AG08396 (cell line): ENCODE measurements around the gene SHISAL1.
"Not testable (repeated sequence)": the region's sequence is repeated elsewhere in the genome, so short reads cannot be mapped to it uniquely, and the experiment has no call there.

ENCODE experiments used
- DNase-seq: peaks from one replicate; pipeline ENCODE4 v3.0.0; 2012; ENCODE audit warnings: low spot score, mixed read lengths

The SHISAL1 gene

DNA sequence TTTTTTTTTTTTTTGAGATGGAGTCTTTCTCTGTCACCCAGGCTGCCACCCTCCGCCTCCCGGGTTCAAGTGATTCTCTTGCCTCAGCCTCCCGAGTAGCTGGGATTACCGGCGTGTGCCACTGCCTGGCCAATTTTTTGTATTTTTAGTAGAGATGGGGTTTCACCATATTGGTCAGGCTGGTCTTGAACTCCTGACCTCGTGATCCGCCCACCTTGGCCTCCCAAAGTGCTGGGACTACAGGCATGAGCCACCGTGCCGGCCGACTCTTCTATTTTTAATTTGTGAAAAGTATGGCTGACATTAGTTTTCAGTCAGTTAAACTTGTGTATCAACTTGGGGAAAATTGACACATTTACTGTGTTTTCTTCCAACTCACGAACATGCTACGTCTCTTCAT, 78.4 kb downstream of the SHISAL1 start:
- DNase-seq = not testable (repeated sequence)

GRCh38 chr22:44231233-44231632, 81.5 kb downstream of the SHISAL1 start:
- no peak for DNase-seq

GRCh38 chr22:44229809-44230208, 82.9 kb downstream of the SHISAL1 start:
- DNase-seq = no peak

- no peak for DNase-seq
These were observed 83.4 kb downstream of the SHISAL1 start for GRCh38 chr22:44229331-44229730.

GRCh38 chr22:44225812-44226211, 86.9 kb downstream of the SHISAL1 start:
- no peak for DNase-seq

DNA sequence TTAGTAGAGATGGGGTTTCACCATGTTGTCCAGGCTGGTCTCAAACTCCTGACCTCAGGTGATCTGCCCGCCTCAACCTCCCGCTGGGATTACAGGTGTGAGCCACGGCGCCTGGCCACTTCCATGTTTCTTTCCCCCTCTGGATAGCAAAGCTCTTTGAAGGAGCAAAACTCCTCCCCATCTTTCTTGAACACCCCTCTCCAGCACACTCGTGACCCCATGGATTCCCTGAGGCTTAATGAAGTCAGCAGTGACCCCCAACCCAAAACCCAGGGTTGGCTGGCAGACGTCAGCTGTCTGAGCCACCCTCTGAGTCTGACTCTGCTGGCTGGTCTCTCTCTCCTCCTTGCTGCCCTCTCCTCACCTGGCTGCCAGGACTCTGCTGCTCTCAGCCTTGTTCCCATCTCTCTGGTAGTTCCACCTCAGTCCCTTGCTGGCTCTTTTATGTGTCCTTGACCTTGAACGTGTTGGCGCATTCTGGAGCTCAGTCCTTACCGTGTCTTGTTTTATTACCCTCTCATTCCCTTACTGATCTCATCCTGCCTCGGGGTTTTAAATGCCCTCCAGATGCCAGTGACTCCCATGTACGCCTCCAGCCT, 87.6 kb downstream of the SHISAL1 start:
- no peak for DNase-seq

GRCh38 chr22:44224166-44224565, 88.6 kb downstream of the SHISAL1 start:
- no peak for DNase-seq

DNA sequence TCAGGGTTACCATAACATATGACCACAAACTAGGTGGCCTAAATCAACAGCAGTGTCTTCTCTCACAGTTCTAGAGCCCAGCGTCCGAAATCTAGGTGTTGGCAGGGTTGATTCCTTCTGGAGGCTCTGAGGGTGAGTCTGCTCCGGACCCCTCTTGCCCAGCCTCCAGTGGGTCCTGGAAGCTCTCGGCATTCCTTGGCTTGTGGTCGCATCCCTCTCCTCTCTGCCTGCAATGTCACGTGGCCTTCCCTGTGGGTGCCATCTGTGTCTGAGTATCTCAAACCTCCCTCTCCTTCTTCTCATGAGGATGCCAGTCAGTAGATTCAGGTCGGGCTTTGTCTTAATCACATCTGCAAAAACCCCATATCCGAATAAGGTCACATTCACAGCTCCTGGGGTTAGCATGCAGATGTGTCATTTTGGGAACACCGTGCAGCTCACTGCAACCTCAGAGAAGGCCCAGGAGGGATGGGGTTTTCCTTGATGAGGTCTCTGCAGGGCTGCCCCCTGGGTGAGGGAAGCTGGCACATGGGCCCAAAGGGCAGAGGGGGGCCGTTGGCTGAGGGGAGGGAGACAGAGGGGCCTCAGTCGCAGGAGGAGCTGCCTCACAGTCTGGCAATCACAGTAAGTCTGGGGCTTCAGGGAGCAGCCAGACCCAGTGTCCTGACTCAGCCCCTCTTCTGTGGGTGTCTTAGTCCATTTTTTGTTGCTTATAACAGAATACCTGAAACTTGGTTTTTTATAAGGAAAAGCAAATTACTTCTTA, 90.9 kb downstream of the SHISAL1 start:
- no peak for DNase-seq

DNA sequence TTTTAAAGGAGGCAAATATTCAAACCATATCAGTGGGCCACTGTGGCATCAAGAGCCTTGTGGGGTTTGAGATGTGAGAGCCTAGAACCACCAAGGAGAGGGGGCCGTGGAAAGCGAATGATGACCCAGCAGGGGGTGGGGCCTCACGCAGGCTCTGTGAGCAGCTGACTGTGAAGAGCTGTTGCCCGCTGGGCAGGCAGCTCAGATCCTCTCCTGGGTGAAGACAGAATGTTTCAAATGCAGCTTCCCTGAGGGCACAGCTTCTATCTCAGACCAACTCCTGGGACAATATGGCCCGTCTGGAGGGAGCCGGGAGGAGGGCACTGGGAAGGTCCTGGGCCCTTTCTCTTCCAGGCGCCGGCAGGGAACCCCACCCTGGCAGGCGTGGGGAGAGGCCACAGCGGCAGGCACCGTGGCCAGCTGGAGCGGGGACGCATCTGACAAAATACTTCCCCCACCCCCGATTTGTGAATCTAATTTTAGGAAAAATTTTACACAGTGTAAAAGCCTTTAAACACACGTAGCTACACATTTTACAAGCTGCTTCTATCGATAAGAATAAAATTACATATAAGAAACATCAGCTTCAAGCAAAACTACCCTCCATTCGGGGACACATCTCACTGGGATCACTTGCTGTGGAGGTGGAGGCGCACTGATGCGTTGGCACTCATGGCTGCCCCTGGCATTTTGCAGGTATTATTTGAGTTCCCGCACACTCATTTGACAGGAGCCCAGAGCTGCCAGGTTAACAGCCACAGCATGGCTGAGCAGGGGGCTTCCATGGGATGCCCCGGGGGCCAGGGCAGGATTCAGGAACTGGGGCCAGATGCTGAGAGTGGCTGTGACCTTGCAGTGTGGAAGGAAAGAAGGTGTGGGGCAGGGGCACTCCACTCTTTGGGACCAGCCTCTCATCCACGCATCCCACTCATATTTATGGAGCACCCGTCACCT, 91.7 kb downstream of the SHISAL1 start:
- no peak for DNase-seq

DNA sequence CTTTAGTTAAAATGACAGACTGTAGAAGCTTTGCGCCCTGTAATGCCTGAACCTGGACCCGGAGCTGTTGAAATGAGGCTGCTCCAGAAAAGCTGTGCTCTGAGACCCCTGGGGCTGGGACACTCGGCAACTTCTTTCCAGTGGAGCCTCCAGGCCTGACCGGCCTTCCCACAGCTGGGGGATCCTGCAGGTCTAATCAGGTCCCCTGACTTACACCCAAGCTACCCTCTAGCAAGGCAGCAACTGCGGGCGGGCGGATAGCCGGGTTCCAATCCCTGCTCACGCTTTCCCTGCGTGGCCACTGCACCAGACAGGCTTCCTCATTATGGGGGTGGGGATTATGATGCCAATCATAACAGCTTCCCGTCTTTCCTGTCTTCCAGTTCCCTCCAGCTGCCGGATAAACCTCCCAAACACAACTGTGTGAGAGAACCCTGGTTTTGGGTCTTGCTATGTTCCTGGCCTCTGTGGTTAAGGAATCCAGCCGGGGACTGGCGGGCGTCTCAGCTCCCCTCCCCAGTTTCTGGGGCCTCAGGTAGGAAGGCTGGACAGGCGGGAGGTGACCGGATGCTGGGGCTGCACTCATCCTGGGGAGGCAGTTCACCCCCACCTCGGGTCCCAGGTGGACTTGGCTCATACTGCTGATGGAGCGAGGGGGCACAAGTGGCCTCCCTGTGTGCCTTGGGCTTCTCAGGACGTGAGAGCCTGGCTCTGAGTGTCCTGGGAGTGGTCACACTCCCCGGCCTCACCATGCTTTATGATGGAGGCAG, 93.5 kb downstream of the SHISAL1 start:
- DNase-seq = no peak

DNA sequence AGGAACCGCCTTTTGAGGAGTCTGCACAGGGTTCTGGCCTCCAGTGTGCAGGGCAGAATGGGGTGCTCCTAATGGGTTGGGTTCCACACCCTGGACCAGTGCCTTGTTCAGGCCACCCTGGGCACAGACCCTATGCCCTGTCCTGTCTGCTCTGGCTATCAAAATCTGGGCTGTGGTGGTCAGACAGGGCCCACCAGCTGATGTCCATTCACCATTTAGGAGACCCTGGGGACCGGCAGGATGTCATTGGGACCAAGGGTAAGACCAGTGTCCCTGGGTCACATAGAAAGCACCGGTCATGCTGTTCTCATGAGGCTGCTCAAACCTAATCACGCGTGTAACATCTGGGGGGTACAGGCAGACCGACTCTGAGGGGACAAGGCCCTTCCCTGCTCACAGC, 94.7 kb downstream of the SHISAL1 start:
- no peak for DNase-seq

DNA sequence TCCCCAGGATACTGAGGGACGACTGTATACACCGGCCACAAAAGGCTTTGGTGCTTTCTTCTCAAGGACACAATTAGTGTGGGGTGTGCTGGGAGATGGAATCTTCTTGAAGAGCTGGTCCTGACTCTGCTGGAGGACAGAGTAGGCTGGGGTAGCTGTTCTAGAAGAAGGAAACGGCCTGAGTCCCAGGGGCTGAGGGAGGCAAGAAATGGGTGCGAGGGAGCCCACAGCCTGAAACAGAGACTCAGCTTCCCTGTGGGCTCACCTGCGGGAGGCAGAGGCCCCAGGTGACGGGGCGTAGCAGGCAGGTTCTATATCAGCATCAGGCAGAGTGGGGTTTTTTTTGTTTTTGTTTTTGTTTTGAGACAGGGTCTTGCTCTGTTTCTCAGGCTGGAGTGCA, 95.4 kb downstream of the SHISAL1 start:
- no peak for DNase-seq

GRCh38 chr22:44215287-44215686, 97.5 kb downstream of the SHISAL1 start:
- DNase-seq = no peak

GRCh38 chr22:44214764-44215163, 98.0 kb downstream of the SHISAL1 start:
- DNase-seq = no peak

DNA sequence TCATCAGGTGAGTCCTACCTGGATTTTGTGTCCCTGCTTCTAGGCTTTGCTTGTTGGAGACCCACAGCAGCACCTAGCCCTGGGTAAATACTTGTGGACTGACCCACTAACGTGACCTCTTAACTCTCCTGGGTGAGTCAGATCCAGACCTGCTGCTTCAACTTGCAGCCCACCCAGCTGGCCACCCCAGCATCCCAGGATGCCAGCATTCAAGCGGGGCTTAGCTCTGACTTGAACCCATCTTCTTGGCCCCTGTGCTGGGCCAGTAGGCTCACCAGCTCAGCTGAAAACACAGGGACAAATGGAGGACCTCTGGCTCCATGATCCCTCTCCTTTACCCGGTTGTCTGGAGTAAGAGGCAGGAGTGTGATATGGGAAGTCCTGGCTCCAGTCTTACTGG, 98.6 kb downstream of the SHISAL1 start:
- no peak for DNase-seq

GRCh38 chr22:44213489-44214043, 99.2 kb downstream of the SHISAL1 start:
- DNase-seq = no peak

- DNase-seq = no peak
These were observed 99.8 kb downstream of the SHISAL1 start for GRCh38 chr22:44212936-44213335.

DNA sequence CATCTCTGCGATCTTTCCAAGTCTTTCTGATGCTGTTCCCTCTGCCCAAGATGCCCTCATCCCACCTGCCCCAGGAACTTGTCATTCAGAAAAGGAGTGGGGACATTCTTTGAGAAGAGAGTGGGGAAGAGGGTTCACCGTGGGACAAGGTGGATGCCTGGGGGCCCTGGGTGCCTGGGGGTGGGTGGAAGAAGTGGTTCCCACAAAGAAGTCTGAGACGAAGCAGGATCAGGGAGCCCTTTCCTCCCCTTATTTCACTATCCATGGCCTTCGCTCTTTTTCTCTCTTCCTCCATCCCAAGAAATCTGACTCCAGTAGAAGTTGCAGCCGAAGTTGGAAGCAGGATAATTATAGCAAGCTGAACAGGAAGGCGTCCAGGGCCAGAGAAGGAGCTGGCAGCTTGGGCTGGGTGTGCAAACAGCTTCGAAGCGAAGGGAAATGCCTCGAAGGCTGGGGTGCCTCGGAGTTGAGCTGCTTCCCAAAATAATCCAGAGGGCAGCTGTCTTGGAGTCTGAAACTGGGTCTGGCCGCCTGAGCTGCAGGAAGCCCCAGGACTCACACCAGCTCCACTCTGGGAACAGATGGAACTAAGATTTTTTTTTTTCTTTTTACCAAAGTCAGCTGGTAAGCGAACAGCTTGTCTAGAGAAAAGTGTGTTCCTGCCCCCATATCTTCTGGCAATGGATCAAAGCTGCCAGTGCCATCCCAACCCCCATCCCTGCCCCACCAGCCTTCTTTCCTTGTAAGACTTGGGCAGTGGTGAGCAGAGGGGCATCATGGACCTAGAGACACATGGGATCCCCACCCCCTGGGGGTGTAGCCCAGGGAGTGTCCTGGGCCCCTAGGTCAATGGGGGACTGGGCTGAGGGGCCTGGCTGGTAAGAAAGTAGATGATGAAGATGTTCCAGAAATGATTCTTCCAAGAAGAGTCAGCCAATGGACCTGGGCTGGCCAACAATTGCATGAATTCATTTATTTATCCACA, 100.5 kb downstream of the SHISAL1 start:
- no peak for DNase-seq

- no peak for DNase-seq
These were observed 101.3 kb downstream of the SHISAL1 start for GRCh38 chr22:44211256-44211945.

GRCh38 chr22:44210722-44211121, 102.0 kb downstream of the SHISAL1 start:
- no peak for DNase-seq
